Natural killer cell (primary cell): Measurements from ENCODE around the gene THSD4. TPM values are rescaled to one million over a fixed set of nuclear protein-coding genes. Genes with fewer than 3 reads are reported as not detected.

Experiments used
- ATAC-seq, 3 donors: fragments of 150-1000 bp in 2 of 3; fragments of 200-7000 bp in 1 of 3; cut with Tn5 transposase; 1 replicate in 1 of 3; 2 replicates in 2 of 3; pipeline ENCODE4 v1.10.0; 2021; ENCODE audit warnings: mild to moderate bottlenecking in 2 of 3, moderate library complexity in 2 of 3
- DNase-seq, 2 donors: peaks; one replicate each; pipeline versions ENCODE4 v3.0.0 to v3.0.0-alpha.2; 2013 to 2021; ENCODE audit warnings: mixed read lengths in 1 of 2
- H3K27ac ChIP-seq: one replicate; pipeline ENCODE4 v1.5.1; 2013; ENCODE audit warnings: mild to moderate bottlenecking, low read length
- H3K27me3 ChIP-seq: one replicate; pipeline ENCODE4 v1.6.1; 2013; ENCODE audit warnings: low read length; ENCODE audit not compliant: control insufficient read depth, insufficient read depth
- H3K36me3 ChIP-seq: one replicate; pipeline ENCODE4 v1.6.1; 2013; ENCODE audit warnings: low read length; ENCODE audit not compliant: control insufficient read depth, insufficient read depth
- H3K4me1 ChIP-seq: one replicate; pipeline ENCODE4 v1.6.1; 2013; ENCODE audit warnings: low read length; ENCODE audit not compliant: control insufficient read depth, insufficient read depth
- H3K4me3 ChIP-seq: one replicate; pipeline ENCODE4 v1.5.1; 2013; ENCODE audit warnings: low read length
- H3K9me3 ChIP-seq: one replicate; pipeline ENCODE4 v1.6.1; 2013; ENCODE audit warnings: low read length; ENCODE audit not compliant: control insufficient read depth, insufficient read depth
- H3K27ac Mint-ChIP-seq, 2 donors: one replicate each; pipeline ENCODE4 v1.8.0; 2022; ENCODE audit warnings: mild to moderate bottlenecking in 2 of 2, mixed read lengths in 2 of 2, moderate library complexity in 1 of 2
- H3K27me3 Mint-ChIP-seq, 2 donors: one replicate each; pipeline ENCODE4 v1.8.0; 2022; ENCODE audit warnings: low read depth in 2 of 2, mixed read lengths in 2 of 2
- H3K36me3 Mint-ChIP-seq: one replicate; pipeline ENCODE4 v1.8.0; 2022; ENCODE audit warnings: mixed read lengths
- H3K4me1 Mint-ChIP-seq, 2 donors: one replicate each; pipeline ENCODE4 v1.8.0; 2022; ENCODE audit warnings: mixed read lengths in 2 of 2
- H3K4me3 Mint-ChIP-seq: one replicate; pipeline ENCODE4 v1.8.0; 2022; ENCODE audit warnings: mild to moderate bottlenecking, moderate library complexity, mixed read lengths
- H3K9me3 Mint-ChIP-seq, 2 donors: one replicate each; pipeline ENCODE4 v1.8.0; 2022; ENCODE audit warnings: mixed read lengths in 2 of 2
- CTCF ChIP-seq: fragments of 200-600 bp; IDR thresholded peaks from one replicate; pipeline ENCODE4 v1.8.0; 2022; ENCODE audit warnings: antibody characterized with exemption
- WGBS: methylation state at CpG from one replicate; pipeline ENCODE4 v1.1.7; 2013; ENCODE audit warnings: missing lambda C conversion rate; ENCODE audit not compliant: insufficient coverage; 5-methylcytosine and 5-hydroxymethylcytosine counted together
- intact Hi-C: fragments of 100-400 bp; cut with micrococcal nuclease; formaldehyde crosslinking; loops from one replicate; pipeline ENCODE4 v1.14.2; 2022
- total RNA-seq, 4 donors: library from RNA; stranded (reverse); fragments of 120-200 nt in 1 of 4; gene quantifications; one replicate each; pipeline versions ENCODE4 v1.2.3 to v1.2.4, GENCODE V29; 2013 to 2022

Gene THSD4
- total RNA-seq, 3 donors from 2014 or later (not counting 1 experiment from before 2014, with no cell fraction given) = not detected

DNA sequence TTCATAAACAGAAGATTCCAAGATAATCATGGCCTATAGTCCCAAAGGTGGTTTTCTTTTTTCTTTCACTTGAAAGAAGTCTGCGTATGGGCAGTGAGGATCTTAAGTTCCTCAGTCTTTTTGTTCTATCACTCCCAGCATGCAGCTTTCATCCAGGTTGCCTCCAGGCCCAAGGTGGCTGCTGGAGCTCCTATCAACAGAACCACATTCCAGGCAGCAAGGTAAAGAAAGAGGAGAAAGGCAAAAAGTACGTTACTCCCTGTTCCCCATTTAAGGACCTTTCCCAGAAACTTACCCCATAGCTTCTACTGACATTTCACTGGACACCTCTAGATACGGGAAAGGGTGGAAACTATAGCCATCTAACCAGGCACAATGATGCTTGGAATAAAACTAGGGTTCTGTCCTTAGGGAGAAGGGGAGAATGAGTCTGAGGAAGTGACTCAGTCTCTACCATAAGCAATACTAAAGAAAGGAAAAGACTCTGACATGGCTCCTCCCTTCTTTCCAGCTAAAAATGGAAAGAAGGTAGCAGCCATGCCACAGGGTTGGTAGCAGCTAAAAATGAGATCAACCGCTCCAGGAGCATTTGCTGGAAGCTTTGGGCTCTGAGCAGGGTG, 381.2 kb downstream of the THSD4 start:
- Mint-ChIP-seq H3K4me1 (no peaks in the 10 kb centered on the region), H3K36me3 (no peaks in the 10 kb centered on the region)

GRCh38 chr15:71501344-71502076, 386.2 kb downstream of the THSD4 start:
- intact Hi-C loops = no loop called here
- peaks cover 23 to 35% of the 10 kb centered on the region in 2 donors for H3K27me3 Mint-ChIP-seq
- ATAC-seq (no peak), DNase-seq (no peak)
- H3K27ac Mint-ChIP-seq = no peak overlapping the region
- no peaks in the 10 kb centered on the region for H3K9me3 Mint-ChIP-seq
- no peak overlapping the region for H3K4me3 Mint-ChIP-seq
- Histone ChIP-seq H3K27me3 (peaks cover 2% of the 10 kb centered on the region), H3K36me3 (no peaks in the 10 kb centered on the region), H3K4me3 (no peak overlapping the region), H3K27ac (no peak overlapping the region), H3K9me3 (no peaks in the 10 kb centered on the region), H3K4me1 (no peaks in the 10 kb centered on the region)
- H3K36me3 Mint-ChIP-seq = no peaks in the 10 kb centered on the region
- no peaks in the 10 kb centered on the region for H3K4me1 Mint-ChIP-seq
- no peak for TF ChIP-seq CTCF
- 71% methylated on average over 1 of the region's 1 CpG for WGBS

More for the DNA sequence above, 381.2 kb downstream of the THSD4 start:
- Mint-ChIP-seq H3K27me3 (peaks cover 12 to 22% of the 10 kb centered on the region in 2 donors), H3K9me3 (no peaks in the 10 kb centered on the region), H3K27ac (no peak overlapping the region), H3K4me3 (no peak overlapping the region)
- H3K4me1 ChIP-seq = no peaks in the 10 kb centered on the region
- WGBS = 88% methylated on average over 2 of the region's 4 CpGs
- intact Hi-C loops = no loop called here
- H3K36me3 ChIP-seq = no peaks in the 10 kb centered on the region
- ATAC-seq = no peak
- peaks cover 2% of the 10 kb centered on the region for H3K27me3 ChIP-seq
- no peak overlapping the region for H3K4me3 ChIP-seq
- no peak for DNase-seq
- no peak for TF ChIP-seq CTCF
- H3K9me3 ChIP-seq = no peaks in the 10 kb centered on the region
- no peak overlapping the region for H3K27ac ChIP-seq

DNA sequence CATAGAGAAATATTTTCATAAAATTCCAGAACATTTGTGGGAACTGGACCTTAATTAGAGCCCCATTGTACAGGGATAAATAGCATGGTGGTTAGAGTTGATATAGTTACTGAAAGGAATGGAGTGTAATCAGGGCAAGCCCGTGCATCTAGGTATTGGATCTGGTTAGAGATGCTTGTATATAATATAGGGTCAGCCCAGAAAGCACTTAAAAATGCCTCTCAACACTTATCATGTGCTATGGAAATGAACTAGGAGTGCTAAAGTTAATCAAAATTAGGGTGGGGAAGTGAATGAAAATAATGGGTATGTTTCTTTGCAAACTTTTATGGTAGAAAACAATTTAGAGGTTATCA, 386.8 kb downstream of the THSD4 start:
- intact Hi-C loops = no loop called here
- Histone ChIP-seq H3K4me3 (no peak overlapping the region), H3K27ac (no peak overlapping the region), H3K4me1 (no peaks in the 10 kb centered on the region), H3K9me3 (no peaks in the 10 kb centered on the region), H3K27me3 (peaks cover 2% of the 10 kb centered on the region), H3K36me3 (no peaks in the 10 kb centered on the region)
- Mint-ChIP-seq H3K9me3 (no peaks in the 10 kb centered on the region), H3K27ac (no peak overlapping the region), H3K36me3 (no peaks in the 10 kb centered on the region), H3K4me3 (no peak overlapping the region), H3K27me3 (peaks cover 23 to 38% of the 10 kb centered on the region in 2 donors), H3K4me1 (no peaks in the 10 kb centered on the region)
- TF ChIP-seq CTCF = no peak
- no peak for DNase-seq
- WGBS = 67% methylated on average over 1 of the region's 1 CpG
- no peak for ATAC-seq
